Naive thymus-derived CD4-positive, alpha-beta T cell (primary cell): Measurements from ENCODE around the gene CADM3. TPM values are rescaled to one million over a fixed set of nuclear protein-coding genes. Genes with fewer than 3 reads are reported as not detected.

Experiments
- ATAC-seq: fragments of 150-1000 bp; cut with Tn5 transposase; 2 replicates; pipeline ENCODE4 v1.10.0; 2021; ENCODE audit warnings: mild to moderate bottlenecking, moderate library complexity
- CTCF ChIA-PET: fragments of 350-600 bp; sonication (Branson Sonifier 250); formaldehyde crosslinking; loops from one replicate; lab custom pipeline; 2021; ENCODE audit warnings: antibody characterized with exemption; lab: Charles Lee
- POLR2A ChIA-PET: fragments of 350-600 bp; sonication (Branson Sonifier 250); formaldehyde crosslinking; loops from one replicate; lab custom pipeline; 2021; ENCODE audit warnings: antibody characterized with exemption, inconsistent platforms; lab: Charles Lee
- DNase-seq, 9 donors: peaks; one replicate each; pipeline versions ENCODE4 v3.0.0 to v3.0.0-alpha.2; 2020 to 2022; ENCODE audit warnings: mixed read lengths in 1 of 9
- H3K27ac ChIP-seq: one replicate; pipeline ENCODE4 v1.7.0; 2013; ENCODE audit warnings: mild to moderate bottlenecking, low read depth, low read length, moderate library complexity
- H3K27me3 ChIP-seq, 2 donors: one replicate each; pipeline ENCODE4 v1.7.0; 2013; ENCODE audit warnings: low read length in 2 of 2, mild to moderate bottlenecking in 2 of 2, moderate library complexity in 2 of 2; ENCODE audit not compliant: control insufficient read depth in 2 of 2, insufficient read depth in 2 of 2
- H3K36me3 ChIP-seq, 3 experiments: 1 replicate in 2 of 3; 2 replicates in 1 of 3; pipeline ENCODE4 v1.7.0; 2013; ENCODE audit warnings: low read length in 3 of 3, mild to moderate bottlenecking in 3 of 3, moderate library complexity in 1 of 3; ENCODE audit not compliant: insufficient read depth in 3 of 3, control insufficient read depth in 2 of 3
- H3K4me1 ChIP-seq, 2 donors: one replicate each; pipeline ENCODE4 v1.7.0; 2013; ENCODE audit warnings: low read length in 2 of 2, mild to moderate bottlenecking in 2 of 2, moderate library complexity in 1 of 2; ENCODE audit not compliant: control insufficient read depth in 2 of 2, insufficient read depth in 2 of 2
- H3K4me3 ChIP-seq: 2 replicates; pipeline ENCODE4 v1.7.0; 2013; ENCODE audit warnings: mild to moderate bottlenecking, low read length
- H3K9me3 ChIP-seq, 3 experiments: 1 replicate in 2 of 3; 2 replicates in 1 of 3; pipeline ENCODE4 v1.7.0; 2013; ENCODE audit warnings: low read length in 3 of 3; ENCODE audit not compliant: control insufficient read depth in 2 of 3
- H3K27ac Mint-ChIP-seq, 9 donors: one replicate each; pipeline ENCODE4 v1.8.0; 2020 to 2022; ENCODE audit warnings: mixed read lengths in 9 of 9, mild to moderate bottlenecking in 8 of 9, moderate library complexity in 5 of 9, inconsistent platforms in 2 of 9
- H3K27me3 Mint-ChIP-seq, 5 donors: one replicate each; pipeline ENCODE4 v1.8.0; 2021 to 2022; ENCODE audit warnings: mixed read lengths in 5 of 5, mild to moderate bottlenecking in 1 of 5
- H3K36me3 Mint-ChIP-seq, 5 donors: one replicate each; pipeline ENCODE4 v1.8.0; 2020 to 2022; ENCODE audit warnings: mixed read lengths in 5 of 5, mild to moderate bottlenecking in 3 of 5, inconsistent platforms in 1 of 5
- H3K4me1 Mint-ChIP-seq, 7 donors: one replicate each; pipeline ENCODE4 v1.8.0; 2020 to 2022; ENCODE audit warnings: mixed read lengths in 7 of 7, mild to moderate bottlenecking in 3 of 7, inconsistent platforms in 1 of 7
- H3K4me3 Mint-ChIP-seq, 10 donors: one replicate each; pipeline ENCODE4 v1.8.0; 2020 to 2022; ENCODE audit warnings: mild to moderate bottlenecking in 10 of 10, mixed read lengths in 10 of 10, moderate library complexity in 6 of 10, inconsistent platforms in 2 of 10
- H3K9me3 Mint-ChIP-seq, 11 donors: one replicate each; pipeline ENCODE4 v1.8.0; 2020 to 2022; ENCODE audit warnings: mixed read lengths in 11 of 11, mild to moderate bottlenecking in 4 of 11, inconsistent platforms in 1 of 11, moderate library complexity in 1 of 11
- intact Hi-C, 2 donors: fragments of 100-400 bp; cut with micrococcal nuclease; formaldehyde crosslinking; loops; one replicate each; pipeline ENCODE4 v1.15.1; 2023
- polyA plus RNA-seq, 2 donors: library from polyadenylated mRNA; unstranded; fragments of 300-500 nt; fragmentation: Illumina TruSeq; gene quantifications; one replicate each; pipeline ENCODE4 v1.2.3, GENCODE V29; 2021
- total RNA-seq, 6 experiments: library from RNA in 5 of 6; stranded (reverse) in 5 of 6; gene quantifications; 1 replicate in 5 of 6; 2 replicates in 1 of 6; pipeline ENCODE4 v1.2.3 and lab custom pipeline; 2021 to 2026

Gene CADM3
- total and polyA plus RNA-seq, 7 experiments from 2014 or later, result not detected

DNA sequence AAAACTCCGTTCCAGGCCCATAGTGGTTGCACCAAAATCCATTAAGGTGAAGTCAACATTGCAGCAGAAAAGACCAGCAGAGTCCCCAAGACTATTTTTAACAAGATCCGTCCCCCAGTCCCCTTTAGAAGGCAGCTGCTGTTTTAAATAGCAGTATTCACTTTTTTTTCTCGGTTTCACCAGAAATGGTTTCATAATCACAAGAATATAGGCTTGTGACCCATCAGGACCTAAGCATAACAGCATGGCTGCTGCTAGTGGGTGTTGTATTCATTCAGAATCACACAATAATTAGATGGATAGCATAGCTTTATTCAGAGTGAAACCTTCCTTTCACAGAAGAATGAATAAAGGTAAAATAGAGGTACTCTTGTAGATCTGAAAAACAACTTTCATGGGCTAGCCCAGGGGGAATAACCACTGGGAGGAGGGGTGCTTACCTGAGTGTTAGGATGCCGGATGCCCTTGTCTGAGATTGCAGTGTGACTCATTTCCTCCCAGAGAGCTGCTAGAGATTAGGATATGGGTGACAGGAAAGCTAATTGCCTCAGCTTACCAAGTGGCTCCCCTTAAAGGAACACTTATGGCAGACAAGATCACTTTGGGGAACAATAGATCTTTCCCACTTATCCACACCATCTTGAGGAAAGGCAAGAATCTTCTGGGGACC is 68.3 kb downstream of the CADM3 start:
- H3K4me3 ChIP-seq, result no peak overlapping the region
- CTCF ChIA-PET, result interaction anchor here (1.3 kb wide), 1 partner anchor 22 kb away, joined by 3 read pairs; no protein-coding TSS in a partner anchor
- intact Hi-C loops, result no loop called here
- H3K27me3 Mint-ChIP-seq, result peaks cover 0 to 34% (median 14%) of the 10 kb centered on the region in 5 donors
- H3K9me3 ChIP-seq, result no peaks in the 10 kb centered on the region
- no peaks in the 10 kb centered on the region for H3K36me3 ChIP-seq
- no peak for DNase-seq
- H3K27me3 ChIP-seq, result no peaks in the 10 kb centered on the region
- ATAC-seq, result no peak
- no peak overlapping the region for H3K27ac ChIP-seq
- peaks cover 0 to 15% (median 3%) of the 10 kb centered on the region in 11 donors for H3K9me3 Mint-ChIP-seq
- POLR2A ChIA-PET, result no interaction called here
- H3K4me1 Mint-ChIP-seq, result no peaks in the 10 kb centered on the region
- H3K27ac Mint-ChIP-seq, result no peak overlapping the region
- H3K36me3 Mint-ChIP-seq, result no peaks in the 10 kb centered on the region
- H3K4me3 Mint-ChIP-seq, result no peak overlapping the region
- H3K4me1 ChIP-seq, result no peaks in the 10 kb centered on the region

DNA sequence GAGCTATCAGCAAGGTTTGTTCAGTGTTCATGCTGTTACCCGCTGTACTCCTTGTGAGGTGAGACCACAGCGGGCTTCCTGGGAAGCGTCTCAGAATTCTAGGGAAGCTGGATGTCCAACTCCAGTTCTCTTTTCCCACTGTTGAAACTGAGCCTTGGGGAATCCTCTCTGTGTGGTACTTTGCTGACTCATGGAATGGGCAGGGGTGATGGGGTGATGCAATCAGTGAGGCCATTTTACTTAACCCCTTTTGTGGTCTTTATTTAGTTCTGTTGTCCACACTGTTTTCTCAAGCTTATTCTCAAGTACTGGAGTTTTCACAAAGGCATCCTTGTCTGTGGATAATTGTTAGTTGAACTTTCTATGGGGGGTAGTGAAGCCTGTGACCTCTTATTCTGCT is 75.9 kb downstream of the CADM3 start:
- no peak overlapping the region for H3K4me3 Mint-ChIP-seq
- no peak overlapping the region for H3K27ac Mint-ChIP-seq

DNA sequence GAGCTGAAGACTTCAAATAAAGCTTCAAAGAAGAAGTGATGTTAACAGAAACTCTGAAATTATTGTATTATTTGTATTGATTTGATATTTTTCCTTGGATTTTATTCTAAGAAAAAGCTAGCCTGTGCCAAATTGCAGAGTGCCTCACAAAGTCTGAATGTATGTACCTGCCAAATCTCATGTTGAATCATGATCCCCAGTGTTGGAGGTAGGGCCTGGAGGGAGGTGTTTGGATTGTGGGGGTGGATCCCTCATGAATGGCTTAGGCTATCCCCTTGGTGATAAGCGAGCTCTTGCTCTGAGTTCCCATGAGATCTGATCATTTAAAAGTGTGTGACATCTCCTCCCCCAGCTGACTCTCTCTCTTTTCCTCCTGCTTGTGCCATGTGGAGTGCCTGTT is 76.9 kb downstream of the CADM3 start:
- peaks cover 0 to 22% (median 5%) of the 10 kb centered on the region in 11 donors for H3K9me3 Mint-ChIP-seq
- H3K4me3 Mint-ChIP-seq, result no peak overlapping the region
- H3K4me1 Mint-ChIP-seq, result no peaks in the 10 kb centered on the region
- H3K36me3 ChIP-seq, result no peaks in the 10 kb centered on the region
- ATAC-seq (no peak), DNase-seq (no peak)
- peaks cover 0 to 4% of the 10 kb centered on the region in 2 donors for H3K27me3 ChIP-seq
- intact Hi-C loops, result no loop called here
- no peaks in the 10 kb centered on the region for H3K4me1 ChIP-seq
- no peak overlapping the region for H3K4me3 ChIP-seq
- H3K27me3 Mint-ChIP-seq, result peaks cover 2 to 51% (median 43%) of the 10 kb centered on the region in 5 donors
- H3K27ac Mint-ChIP-seq, result no peak overlapping the region
- POLR2A ChIA-PET, result no interaction called here
- CTCF ChIA-PET, result no interaction called here
- H3K9me3 ChIP-seq, result no peaks in the 10 kb centered on the region
- H3K36me3 Mint-ChIP-seq, result peaks cover 0 to 15% (median 0%) of the 10 kb centered on the region in 5 donors
- no peak overlapping the region for H3K27ac ChIP-seq

More for the DNA sequence above, 75.9 kb downstream of the CADM3 start:
- H3K4me1 ChIP-seq, result no peaks in the 10 kb centered on the region
- H3K9me3 ChIP-seq, result no peaks in the 10 kb centered on the region
- Mint-ChIP-seq H3K27me3 (peaks cover 2 to 46% (median 43%) of the 10 kb centered on the region in 5 donors), H3K36me3 (peaks cover 0 to 15% (median 0%) of the 10 kb centered on the region in 5 donors), H3K9me3 (peaks cover 0 to 32% (median 5%) of the 10 kb centered on the region in 11 donors), H3K4me1 (no peaks in the 10 kb centered on the region)
- DNase-seq (no peak), ATAC-seq (no peak)
- H3K27me3 ChIP-seq, result peaks cover 0 to 4% of the 10 kb centered on the region in 2 donors
- ChIA-PET POLR2A (no interaction called here), CTCF (no interaction called here)
- no peak overlapping the region for H3K4me3 ChIP-seq
- H3K27ac ChIP-seq, result no peak overlapping the region
- H3K36me3 ChIP-seq, result no peaks in the 10 kb centered on the region
- intact Hi-C loops, result no loop called here

- no peak overlapping the region for H3K27ac Mint-ChIP-seq
- H3K9me3 ChIP-seq, result no peaks in the 10 kb centered on the region
- H3K36me3 Mint-ChIP-seq, result peaks cover 0 to 15% (median 0%) of the 10 kb centered on the region in 5 donors
- no peak overlapping the region for H3K27ac ChIP-seq
- intact Hi-C loops, result no loop called here
- no peaks in the 10 kb centered on the region for H3K36me3 ChIP-seq
- no peaks in the 10 kb centered on the region for H3K4me1 Mint-ChIP-seq
- DNase-seq (no peak), ATAC-seq (no peak)
- ChIA-PET POLR2A (no interaction called here), CTCF (no interaction called here)
- H3K9me3 Mint-ChIP-seq, result peaks cover 0 to 23% (median 5%) of the 10 kb centered on the region in 11 donors
- no peak overlapping the region for H3K4me3 ChIP-seq
- peaks cover 2 to 56% (median 38%) of the 10 kb centered on the region in 5 donors for H3K27me3 Mint-ChIP-seq
- no peaks in the 10 kb centered on the region for H3K4me1 ChIP-seq
- H3K27me3 ChIP-seq, result peaks cover 0 to 4% of the 10 kb centered on the region in 2 donors
- H3K4me3 Mint-ChIP-seq, result no peak overlapping the region
These were observed 79.3 kb downstream of the CADM3 start for GRCh38 chr1:159250638-159251216.

Other genes starting within 250 kb of the CADM3 start
- 10 to 100 TPM; 20.3 to 48.2 (median 36.1) TPM for gene PYHIN1, start 240.1 kb upstream of the CADM3 start, total RNA-seq
- gene PYHIN1, start 240.1 kb upstream of the CADM3 start, polyA plus RNA-seq, result 1 to 10 TPM; 8.4 to 8.7 TPM
- gene IFI16, start 161.7 kb upstream of the CADM3 start, total RNA-seq, result 100 to 1,000 TPM in 2 of 5 experiments, 10 to 100 TPM in 3; 42.4 to 307 (median 96.0) TPM
- 10 to 100 TPM; 46.1 to 48.0 TPM for gene IFI16, start 161.7 kb upstream of the CADM3 start, polyA plus RNA-seq
- 1 to 10 TPM in 2 of 5 experiments, under 1 TPM in 2, not detected in 1; 0.32 to 8.8 (median 2.1) TPM for gene AIM2, start 94.8 kb upstream of the CADM3 start, total RNA-seq
- not detected for gene AIM2, start 94.8 kb upstream of the CADM3 start, polyA plus RNA-seq
- gene ACKR1, start 33.3 kb downstream of the CADM3 start, total RNA-seq, result not detected
- not detected for gene ACKR1, start 33.3 kb downstream of the CADM3 start, polyA plus RNA-seq
- 10 to 100 TPM in 2 of 5 experiments, under 1 TPM in 2, not detected in 1; 0.57 to 43.5 (median 6.2) TPM for gene FCER1A, start 130.7 kb downstream of the CADM3 start, total RNA-seq
- under 1 TPM in 1 of 2 donors, not detected in 1; 0.19 TPM for gene FCER1A, start 130.7 kb downstream of the CADM3 start, polyA plus RNA-seq